Measurements from ENCODE around the gene RNASE4. TPM values are rescaled to one million over a fixed set of nuclear protein-coding genes. Genes with fewer than 3 reads are reported as not detected.
"Not testable (repeated sequence)": the region's sequence is repeated elsewhere in the genome, so short reads cannot be mapped to it uniquely, and the experiment has no call there.

The RNASE4 gene
- total RNA-seq, 1 experiment from 2014 or later = 0.82 TPM

DNA sequence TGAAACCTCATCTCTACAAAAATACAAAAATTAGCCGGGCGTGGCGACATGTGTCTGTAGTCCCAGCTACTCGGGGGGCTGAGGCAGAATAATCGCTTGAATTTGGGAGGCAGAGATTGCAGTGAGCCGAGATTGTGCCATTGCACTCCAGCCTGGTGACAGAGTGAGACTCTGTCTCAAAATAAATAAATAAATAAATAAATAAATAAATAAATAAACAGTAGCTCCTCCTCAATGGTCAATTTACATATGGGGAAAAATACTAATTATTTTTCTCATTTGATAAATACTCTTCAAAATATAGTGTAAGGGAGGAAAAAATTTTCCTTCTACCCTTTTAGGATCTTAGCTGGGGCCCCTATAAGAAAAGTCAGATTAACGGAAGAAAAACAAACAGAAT lies 53.9 kb downstream of the RNASE4 start:
- DNase-seq (ENCODE audit: low read depth) = not testable (repeated sequence)

DNA sequence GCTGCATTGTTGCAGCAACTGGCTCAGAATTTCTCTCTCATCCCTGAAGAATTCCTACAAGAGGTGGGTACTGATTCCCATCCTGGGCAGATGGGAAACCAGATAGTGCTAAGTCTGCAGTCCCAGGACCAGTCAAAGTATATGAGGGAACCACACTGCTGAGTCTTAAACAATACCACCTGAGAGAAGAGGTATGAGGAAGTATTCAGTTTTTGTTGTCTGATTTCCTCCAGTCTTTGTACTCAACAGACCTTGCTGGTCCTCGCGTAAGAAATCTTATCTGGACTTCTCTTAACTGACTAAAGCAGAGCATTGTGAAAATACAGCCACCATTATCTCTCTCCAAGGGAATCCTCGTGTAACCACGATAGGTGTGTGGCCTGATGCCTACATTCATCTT lies 57.8 kb downstream of the RNASE4 start:
- DNase-seq (ENCODE audit: low read depth) = no peak

GRCh38 chr14:20743556-20743955 lies 59.2 kb downstream of the RNASE4 start:
- DNase-seq (ENCODE audit: low read depth) = no peak

GRCh38 chr14:20745571-20746358 lies 61.4 kb downstream of the RNASE4 start, which contains the start of gene EDDM3A:
Gene EDDM3A, plus strand, starts transcription at chr14:20745887. Its CDS starts 1,694 bp downstream, at chr14:20747581.
- no peak for DNase-seq (ENCODE audit: low read depth)

GRCh38 chr14:20746566-20746965 lies 62.2 kb downstream of the RNASE4 start:
- no peak for DNase-seq (ENCODE audit: low read depth)

DNA sequence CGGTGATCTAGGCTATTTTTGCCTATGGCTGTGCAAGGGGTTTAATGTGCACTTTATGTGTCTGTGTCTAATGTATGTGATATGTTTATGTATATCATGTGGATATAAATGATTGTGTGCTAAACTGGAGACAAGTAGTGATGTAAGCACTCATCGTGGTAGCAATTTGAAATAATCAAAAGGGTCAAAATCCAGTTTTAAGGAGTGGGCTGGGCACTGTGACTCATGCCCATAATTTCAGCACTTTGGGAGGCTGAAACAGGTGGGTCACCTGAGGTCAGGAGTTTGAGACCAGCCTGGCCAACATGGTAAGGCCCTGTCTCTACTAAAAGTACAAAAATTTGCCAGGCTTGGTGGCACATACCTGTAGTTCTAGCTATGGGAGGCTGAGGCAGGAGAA lies 64.1 kb downstream of the RNASE4 start:
- no peak for DNase-seq (ENCODE audit: low read depth)

DNA sequence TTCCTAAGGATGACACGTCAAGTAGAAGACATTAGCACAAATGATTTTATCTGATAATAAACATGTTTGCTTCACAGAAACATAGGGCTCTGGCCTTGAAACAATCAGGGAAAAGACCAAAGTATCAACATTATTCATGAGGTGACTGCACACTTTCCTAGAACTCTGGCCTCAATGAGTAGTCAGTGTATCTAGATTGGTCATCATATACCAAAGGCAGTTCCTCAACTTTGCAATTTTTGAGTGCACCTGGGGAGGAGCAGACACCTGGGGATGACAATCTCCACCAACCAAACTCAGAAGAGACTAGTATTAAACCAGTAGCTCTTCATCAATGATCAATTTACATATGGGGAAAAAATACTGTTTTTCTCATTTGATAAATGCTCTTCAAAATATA lies 65.8 kb downstream of the RNASE4 start:
- no peak for DNase-seq (ENCODE audit: low read depth)

Small RNA genes within 50 kb of the gene (small RNA-seq; reads per million reads assigned to genes)
- gene RF00019 = not detected

Other genes with a start within 250 kb of the RNASE4 start
- gene KLHL33, start 248.4 kb upstream of the RNASE4 start, total RNA-seq (2014; rRNA removed; shearing (Covaris generic)) = not detected in 2 replicates
- gene OSGEP, start 229.7 kb upstream of the RNASE4 start, total RNA-seq (2014; rRNA removed; shearing (Covaris generic)) = 50.1 and 52.1 TPM in 2 replicates
- gene APEX1, start 229.3 kb upstream of the RNASE4 start, total RNA-seq (2014; rRNA removed; shearing (Covaris generic)) = 139 and 207 TPM in 2 replicates
- gene PIP4P1, start 223.1 kb upstream of the RNASE4 start, total RNA-seq (2014; rRNA removed; shearing (Covaris generic)) = 20.5 and 21.0 TPM in 2 replicates
- gene PNP, start 215.2 kb upstream of the RNASE4 start, total RNA-seq (2014; rRNA removed; shearing (Covaris generic)) = 167 and 204 TPM in 2 replicates
- not detected in 2 replicates for gene RNASE10, start 179.0 kb upstream of the RNASE4 start, total RNA-seq (2014; rRNA removed; shearing (Covaris generic))
- not detected in 2 replicates for gene RNASE9, start 123.5 kb upstream of the RNASE4 start, total RNA-seq (2014; rRNA removed; shearing (Covaris generic))
- gene RNASE11, start 96.6 kb upstream of the RNASE4 start, total RNA-seq (2014; rRNA removed; shearing (Covaris generic)) = not detected in 2 replicates
- not detected in 2 replicates for gene RNASE12, start 93.2 kb upstream of the RNASE4 start, total RNA-seq (2014; rRNA removed; shearing (Covaris generic))
- not detected in 2 replicates for gene OR6S1, start 42.9 kb upstream of the RNASE4 start, total RNA-seq (2014; rRNA removed; shearing (Covaris generic))
- gene ANG, start 4.2 kb downstream of the RNASE4 start, total RNA-seq (2014; rRNA removed; shearing (Covaris generic)) = 0.33 and 0.77 TPM in 2 replicates
- gene EDDM3A, start 61.3 kb downstream of the RNASE4 start, total RNA-seq (2014; rRNA removed; shearing (Covaris generic)) = not detected in 2 replicates
- not detected in 2 replicates for gene EDDM3B, start 83.8 kb downstream of the RNASE4 start, total RNA-seq (2014; rRNA removed; shearing (Covaris generic))
- gene RNASE6, start 96.7 kb downstream of the RNASE4 start, total RNA-seq (2014; rRNA removed; shearing (Covaris generic)) = not detected in 2 replicates
- 1.0 and 1.1 TPM in 2 replicates for gene RNASE1, start 118.3 kb downstream of the RNASE4 start, total RNA-seq (2014; rRNA removed; shearing (Covaris generic))
- gene RNASE3, start 206.8 kb downstream of the RNASE4 start, total RNA-seq (2014; rRNA removed; shearing (Covaris generic)) = not detected in 2 replicates